GM23338 (cell line): ENCODE data around the gene SPRED3. TPM values are rescaled to one million over a fixed set of nuclear protein-coding genes. Genes with fewer than 3 reads are reported as not detected.

Experiments
- ATAC-seq: fragments of 200-7000 bp; cut with Tn5 transposase; 3 replicates; pipeline ENCODE4 v1.9.1; 2020
- DNase-seq: peaks from one replicate; pipeline ENCODE4 v3.0.0-alpha.2; 2015; ENCODE audit warnings: low spot score
- H2AFZ ChIP-seq: fragments of 200-600 bp; sonication (generic); 2 replicates; pipeline ENCODE4 v1.8.0; 2016; ENCODE audit warnings: antibody characterized with exemption, mild to moderate bottlenecking, moderate library complexity
- H3F3A ChIP-seq: fragments of 200-600 bp; sonication (generic); replicated peaks from 2 replicates; pipeline ENCODE4 v1.8.0; 2017; ENCODE audit warnings: antibody characterized with exemption, mixed run types, low read depth
- H3K27ac ChIP-seq: fragments of 200-600 bp; sonication (generic); 2 replicates; pipeline ENCODE4 v1.6.1; 2016; ENCODE audit warnings: low read depth
- H3K27me3 ChIP-seq: fragments of 200-600 bp; sonication (generic); 2 replicates; pipeline ENCODE4 v1.8.0; 2016; ENCODE audit warnings: mild to moderate bottlenecking, mixed run types, moderate library complexity; ENCODE audit not compliant: insufficient read depth
- H3K36me3 ChIP-seq: fragments of 200-600 bp; sonication (generic); 2 replicates; pipeline ENCODE4 v1.8.0; 2016; ENCODE audit warnings: mild to moderate bottlenecking; ENCODE audit not compliant: insufficient read depth
- H3K4me1 ChIP-seq: fragments of 200-600 bp; sonication (generic); 2 replicates; pipeline ENCODE4 v1.8.0; 2016; ENCODE audit warnings: mild to moderate bottlenecking, moderate library complexity; ENCODE audit not compliant: insufficient read depth
- H3K4me2 ChIP-seq: fragments of 200-600 bp; sonication (generic); 2 replicates; pipeline ENCODE4 v1.7.1; 2017; ENCODE audit warnings: mixed run types
- H3K4me3 ChIP-seq: fragments of 200-600 bp; sonication (generic); 2 replicates; pipeline ENCODE4 v1.6.1; 2016; ENCODE audit warnings: mixed run types
- H3K79me2 ChIP-seq: fragments of 200-600 bp; sonication (generic); replicated peaks from 2 replicates; pipeline ENCODE4 v1.8.0; 2017; ENCODE audit warnings: mild to moderate bottlenecking; ENCODE audit not compliant: insufficient read depth
- H3K9me2 ChIP-seq: fragments of 200-600 bp; sonication (generic); 2 replicates; pipeline ENCODE4 v1.8.0; 2017; ENCODE audit not compliant: insufficient read depth
- H4K20me1 ChIP-seq: fragments of 200-600 bp; sonication (generic); replicated peaks from 2 replicates; pipeline ENCODE4 v1.8.0; 2017; ENCODE audit warnings: mild to moderate bottlenecking; ENCODE audit not compliant: insufficient read depth
- H3K27ac Mint-ChIP-seq: 2 replicates; pipeline ENCODE4 v1.8.0; 2020; ENCODE audit warnings: inconsistent platforms, mild to moderate bottlenecking, moderate library complexity, mixed read lengths
- H3K27me3 Mint-ChIP-seq: 3 replicates; pipeline ENCODE4 v1.8.0; 2022; ENCODE audit warnings: low read depth, mild to moderate bottlenecking, moderate library complexity, mixed read lengths, inconsistent platforms; ENCODE audit not compliant: insufficient read depth, poor library complexity
- H3K36me3 Mint-ChIP-seq: 3 replicates; pipeline ENCODE4 v1.8.0; 2021; ENCODE audit warnings: low read depth, mild to moderate bottlenecking, inconsistent platforms, moderate library complexity, mixed read lengths
- H3K4me1 Mint-ChIP-seq: 3 replicates; pipeline ENCODE4 v1.8.0; 2020; ENCODE audit warnings: mild to moderate bottlenecking, inconsistent platforms, mixed read lengths
- H3K4me3 Mint-ChIP-seq: 3 replicates; pipeline ENCODE4 v1.8.0; 2021; ENCODE audit warnings: moderate library complexity, mild to moderate bottlenecking, inconsistent platforms, mixed read lengths
- H3K9me3 Mint-ChIP-seq: 3 replicates; pipeline ENCODE4 v1.8.0; 2020; ENCODE audit warnings: moderate library complexity, mild to moderate bottlenecking, inconsistent platforms, mixed read lengths
- EZH2phosphoT487 ChIP-seq: fragments of 200-600 bp; sonication (generic); IDR thresholded peaks from one replicate; pipeline ENCODE4 v1.8.1; 2018; ENCODE audit warnings: antibody characterized with exemption; ENCODE audit not compliant: unreplicated experiment
- JUNB ChIP-seq: IDR thresholded peaks from one replicate; pipeline ENCODE4 v1.6.1; 2016; ENCODE audit warnings: antibody characterized with exemption; ENCODE audit not compliant: unreplicated experiment
- POLR2AphosphoS5 ChIP-seq: IDR thresholded peaks from 2 replicates; pipeline ENCODE4 v1.6.1; 2016; ENCODE audit warnings: antibody characterized with exemption, low read depth
- STAT1 ChIP-seq: IDR thresholded peaks from one replicate; pipeline ENCODE4 v1.6.1; 2016; ENCODE audit warnings: antibody characterized with exemption; ENCODE audit not compliant: unreplicated experiment
- polyA plus RNA-seq: library from polyadenylated mRNA; unstranded; fragments of >200 nt; fragmentation: Nextera tagmentation; extraction: Ambion mirVana; gene quantifications from 2 replicates; pipeline ENCODE4 v1.2.1, GENCODE V29; 2016
- total RNA-seq: library from RNA; depleted of rRNA; stranded (reverse); fragments of >200 nt; shearing (Covaris generic); gene quantifications from 2 replicates; pipeline ENCODE4 v1.2.3, GENCODE V29; 2014
- TF ChIP-seq, protein P1 (sequence below), 2 experiments: fragments of 200-600 bp in 1 of 2; sonication (generic) in 1 of 2; conservative IDR thresholded peaks; 2 replicates each; pipeline versions ENCODE4 v1.5.1 to v1.6.1; 2016 to 2017; ENCODE audit warnings: antibody characterized with exemption in 2 of 2, low read depth in 2 of 2, mild to moderate bottlenecking in 2 of 2, moderate library complexity in 1 of 2

The SPRED3 gene
- total and polyA plus RNA-seq, 2 experiments from 2014 or later: 3.9 to 11.6 TPM

GRCh38 chr19:38389101-38389925 lies 816 bp downstream of the SPRED3 start:
- Histone ChIP-seq H3F3A (peaks cover 19% of the 10 kb centered on the region), H3K4me2 (peak overlapping the region; percentile 95), H2AFZ (peak overlapping the region; percentile 81), H3K27me3 (peaks cover 24% of the 10 kb centered on the region), H3K79me2 (peaks cover 10% of the 10 kb centered on the region), H3K4me1 (peaks cover 12% of the 10 kb centered on the region), H3K9me2 (no peaks in the 10 kb centered on the region), H3K4me3 (peak overlapping the region; percentile 96), H3K36me3 (peaks cover 3% of the 10 kb centered on the region; the same call in 1 of the 2 replicates), H4K20me1 (peaks cover 7% of the 10 kb centered on the region), H3K27ac (peak overlapping the region; percentile 95)
- DNase-seq: peak; percentile 66
- H3K4me1 Mint-ChIP-seq: peaks cover 51% of the 10 kb centered on the region
- peaks cover 46% of the 10 kb centered on the region for H3K27me3 Mint-ChIP-seq
- peaks cover 36% of the 10 kb centered on the region for H3K36me3 Mint-ChIP-seq
- no peak for ATAC-seq
- peak overlapping the region; percentile 90 for H3K27ac Mint-ChIP-seq
- H3K9me3 Mint-ChIP-seq: no peaks in the 10 kb centered on the region; the same call in 2 of the 3 replicates
- TF ChIP-seq STAT1 (no peak), POLR2AphosphoS5 (peak; percentile 31; the same call in 1 of the 2 replicates)
- TF ChIP-seq, protein P1, sequence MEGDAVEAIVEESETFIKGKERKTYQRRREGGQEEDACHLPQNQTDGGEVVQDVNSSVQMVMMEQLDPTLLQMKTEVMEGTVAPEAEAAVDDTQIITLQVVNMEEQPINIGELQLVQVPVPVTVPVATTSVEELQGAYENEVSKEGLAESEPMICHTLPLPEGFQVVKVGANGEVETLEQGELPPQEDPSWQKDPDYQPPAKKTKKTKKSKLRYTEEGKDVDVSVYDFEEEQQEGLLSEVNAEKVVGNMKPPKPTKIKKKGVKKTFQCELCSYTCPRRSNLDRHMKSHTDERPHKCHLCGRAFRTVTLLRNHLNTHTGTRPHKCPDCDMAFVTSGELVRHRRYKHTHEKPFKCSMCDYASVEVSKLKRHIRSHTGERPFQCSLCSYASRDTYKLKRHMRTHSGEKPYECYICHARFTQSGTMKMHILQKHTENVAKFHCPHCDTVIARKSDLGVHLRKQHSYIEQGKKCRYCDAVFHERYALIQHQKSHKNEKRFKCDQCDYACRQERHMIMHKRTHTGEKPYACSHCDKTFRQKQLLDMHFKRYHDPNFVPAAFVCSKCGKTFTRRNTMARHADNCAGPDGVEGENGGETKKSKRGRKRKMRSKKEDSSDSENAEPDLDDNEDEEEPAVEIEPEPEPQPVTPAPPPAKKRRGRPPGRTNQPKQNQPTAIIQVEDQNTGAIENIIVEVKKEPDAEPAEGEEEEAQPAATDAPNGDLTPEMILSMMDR (conservative IDR thresholded peaks at IDR 0.05; ENCODE audit: low read depth in 2 of 2): 0 out of 4 replicates have a peak, but pooled peaks of 1 of the 2 experiments have one; percentile 9
- peak overlapping the region; percentile 92 for H3K4me3 Mint-ChIP-seq

- H3K4me3 ChIP-seq: peak overlapping the region; percentile 96
- H3K27ac Mint-ChIP-seq: peak overlapping the region; percentile 45; the same call in 1 of the 2 replicates
Observed at GRCh38 chr19:38389957-38390924, 1.7 kb downstream of the SPRED3 start.

More at GRCh38 chr19:38389957-38390924, 1.7 kb downstream of the SPRED3 start:
- Histone ChIP-seq H3K9me2 (no peaks in the 10 kb centered on the region), H3K4me2 (peak overlapping the region; percentile 95), H2AFZ (no peak overlapping the region), H3K27me3 (peaks cover 25% of the 10 kb centered on the region), H3K36me3 (peaks cover 3% of the 10 kb centered on the region; the same call in 1 of the 2 replicates), H3K27ac (no peak overlapping the region), H3K79me2 (peaks cover 10% of the 10 kb centered on the region), H3K4me1 (peaks cover 14% of the 10 kb centered on the region), H4K20me1 (peaks cover 3% of the 10 kb centered on the region; the same call in 1 of the 2 replicates), H3F3A (peaks cover 14% of the 10 kb centered on the region)
- H3K36me3 Mint-ChIP-seq: peaks cover 36% of the 10 kb centered on the region
- TF ChIP-seq EZH2phosphoT487 (no peak), JUNB (no peak)
- ATAC-seq (no peak), DNase-seq (no peak)
- peaks cover 43% of the 10 kb centered on the region for H3K27me3 Mint-ChIP-seq
- peak overlapping the region; percentile 92 for H3K4me3 Mint-ChIP-seq
- no peaks in the 10 kb centered on the region for H3K9me3 Mint-ChIP-seq
- H3K4me1 Mint-ChIP-seq: peaks cover 48% of the 10 kb centered on the region
